Prostate gland (tissue), 2 donors: ENCODE results near the gene FMC1. TPM values are rescaled to one million over a fixed set of nuclear protein-coding genes. Genes with fewer than 3 reads are reported as not detected.
"Not testable (repeated sequence)": the region's sequence is repeated elsewhere in the genome, so short reads cannot be mapped to it uniquely, and the experiment has no call there.

Source experiments
- DNase-seq: peaks from one replicate; pipeline ENCODE4 v3.0.0-alpha.2; 2019; ENCODE audit warnings: low spot score
- H3K27ac ChIP-seq, 2 donors: fragments of 200-600 bp; sonication (generic); 2 replicates each; pipeline ENCODE4 v1.5.1; 2017 to 2019
- H3K27me3 ChIP-seq: fragments of 200-600 bp; sonication (generic); replicated peaks from 2 replicates; pipeline ENCODE4 v1.5.1; 2019; ENCODE audit not compliant: insufficient read depth
- H3K36me3 ChIP-seq, 2 donors: fragments of 200-600 bp; sonication (generic); 1 replicate in 1 of 2; 2 replicates in 1 of 2; pipeline versions ENCODE4 v1.5.1 to v1.8.1; 2017 to 2019
- H3K4me1 ChIP-seq: fragments of 200-600 bp; sonication (generic); replicated peaks from 2 replicates; pipeline ENCODE4 v1.5.1; 2019
- H3K4me3 ChIP-seq, 2 donors: fragments of 200-600 bp; sonication (generic); 2 replicates each; pipeline ENCODE4 v1.5.1; 2017 to 2019
- H3K9me3 ChIP-seq: fragments of 200-600 bp; sonication (generic); 2 replicates; pipeline ENCODE4 v1.5.1; 2017
- POLR2A ChIP-seq: fragments of 450-650 bp; IDR thresholded peaks from one replicate; pipeline ENCODE4 v1.6.1; 2016; ENCODE audit warnings: antibody characterized with exemption, mild to moderate bottlenecking
- POLR2AphosphoS5 ChIP-seq: sonication (generic); formaldehyde crosslinking; IDR thresholded peaks from one replicate; pipeline ENCODE4 v1.6.1; 2017; ENCODE audit warnings: antibody characterized with exemption
- WGBS: methylation state at CpG from one replicate; pipeline ENCODE4 v1.1.5; 2018; 5-methylcytosine and 5-hydroxymethylcytosine counted together
- intact Hi-C: fragments of 100-400 bp; cut with DNase I; formaldehyde crosslinking; loops from one replicate; pipeline ENCODE4 v1.14.2; 2022
- total RNA-seq, 2 donors: library from RNA; depleted of rRNA; stranded (reverse); fragments of >200 nt; gene quantifications; one replicate each; pipeline ENCODE4 v1.1.0, GENCODE V29; 2016
- TF ChIP-seq, protein P1 (sequence below), 4 experiments: fragments of 200-600 bp in 2 of 4; fragments of 450-650 bp in 2 of 4; sonication (generic) in 2 of 4; IDR thresholded peaks; 1 replicate in 3 of 4; 2 replicates in 1 of 4; pipeline ENCODE4 v1.5.1; 2016 to 2019; ENCODE audit warnings: antibody characterized with exemption in 4 of 4, mild to moderate bottlenecking in 2 of 4, moderate library complexity in 2 of 4

FMC1 gene
- total RNA-seq, 2 donors from 2014 or later, result 17.8 to 29.6 TPM

GRCh38 chr7:139330333-139331030, 10.7 kb upstream of the FMC1 start:
- Histone ChIP-seq H3K36me3 (no peaks in the 10 kb centered on the region), H3K9me3 (no peaks in the 10 kb centered on the region), H3K4me1 (no peaks in the 10 kb centered on the region), H3K4me3 (no peak overlapping the region), H3K27ac (no peak overlapping the region), H3K27me3 (no peaks in the 10 kb centered on the region)
- TF ChIP-seq POLR2AphosphoS5 (no peak), POLR2A (no peak)
- TF ChIP-seq, protein P1, sequence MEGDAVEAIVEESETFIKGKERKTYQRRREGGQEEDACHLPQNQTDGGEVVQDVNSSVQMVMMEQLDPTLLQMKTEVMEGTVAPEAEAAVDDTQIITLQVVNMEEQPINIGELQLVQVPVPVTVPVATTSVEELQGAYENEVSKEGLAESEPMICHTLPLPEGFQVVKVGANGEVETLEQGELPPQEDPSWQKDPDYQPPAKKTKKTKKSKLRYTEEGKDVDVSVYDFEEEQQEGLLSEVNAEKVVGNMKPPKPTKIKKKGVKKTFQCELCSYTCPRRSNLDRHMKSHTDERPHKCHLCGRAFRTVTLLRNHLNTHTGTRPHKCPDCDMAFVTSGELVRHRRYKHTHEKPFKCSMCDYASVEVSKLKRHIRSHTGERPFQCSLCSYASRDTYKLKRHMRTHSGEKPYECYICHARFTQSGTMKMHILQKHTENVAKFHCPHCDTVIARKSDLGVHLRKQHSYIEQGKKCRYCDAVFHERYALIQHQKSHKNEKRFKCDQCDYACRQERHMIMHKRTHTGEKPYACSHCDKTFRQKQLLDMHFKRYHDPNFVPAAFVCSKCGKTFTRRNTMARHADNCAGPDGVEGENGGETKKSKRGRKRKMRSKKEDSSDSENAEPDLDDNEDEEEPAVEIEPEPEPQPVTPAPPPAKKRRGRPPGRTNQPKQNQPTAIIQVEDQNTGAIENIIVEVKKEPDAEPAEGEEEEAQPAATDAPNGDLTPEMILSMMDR (IDR thresholded peaks at IDR 0.05), result no peak
- 83% methylated on average over 3 of the region's 3 CpGs for WGBS
- intact Hi-C loops, result no loop called here
- DNase-seq, result no peak

DNA sequence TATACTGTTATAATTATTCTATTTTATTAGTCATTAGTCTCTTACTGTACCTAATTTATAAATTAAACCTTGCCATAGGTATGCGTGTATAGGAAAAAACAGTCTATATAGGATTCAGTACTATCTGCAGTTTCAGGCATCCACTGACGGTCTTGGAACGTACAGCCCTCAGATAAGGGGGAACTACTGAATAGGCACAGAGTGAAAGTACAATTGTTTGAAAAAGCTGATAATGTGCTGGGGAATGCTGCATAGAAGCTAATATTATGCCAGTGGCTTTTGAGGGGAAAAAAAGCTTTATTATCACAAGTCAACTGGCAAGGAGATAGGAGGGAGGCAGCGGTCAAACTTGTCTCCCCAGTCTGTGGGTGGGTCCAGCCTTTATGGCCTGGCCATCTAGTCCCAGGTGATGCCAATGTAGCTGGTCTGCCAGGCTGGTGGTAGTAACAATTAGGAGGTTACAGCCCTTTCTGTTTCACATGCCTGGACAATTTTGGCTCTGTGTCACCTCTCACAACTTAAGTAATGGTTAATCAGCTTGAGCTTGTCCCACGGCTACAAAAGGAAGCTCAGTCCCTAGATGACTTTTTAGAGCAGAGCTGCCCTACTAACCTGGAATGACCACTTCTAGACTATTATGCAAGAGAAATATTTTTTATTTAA, 8.3 kb upstream of the FMC1 start:
- TF ChIP-seq POLR2AphosphoS5 (peak; percentile 28), POLR2A (no peak)
- WGBS, result 46% methylated on average over 5 of the region's 5 CpGs
- Histone ChIP-seq H3K9me3 (no peaks in the 10 kb centered on the region), H3K27ac (no peak overlapping the region), H3K36me3 (no peaks in the 10 kb centered on the region), H3K4me1 (no peaks in the 10 kb centered on the region), H3K4me3 (no peak overlapping the region), H3K27me3 (no peaks in the 10 kb centered on the region)
- intact Hi-C loops, result no loop called here
- DNase-seq, result peak; percentile 21

GRCh38 chr7:139333443-139333842, 7.7 kb upstream of the FMC1 start:
- H3K27ac ChIP-seq, H3K4me1 ChIP-seq, DNase-seq, H3K36me3 ChIP-seq, H3K27me3 ChIP-seq, intact Hi-C loops, H3K9me3 ChIP-seq, H3K4me3 ChIP-seq: not testable (repeated sequence)
- WGBS, result 97% methylated on average over 13 of the region's 13 CpGs

DNA sequence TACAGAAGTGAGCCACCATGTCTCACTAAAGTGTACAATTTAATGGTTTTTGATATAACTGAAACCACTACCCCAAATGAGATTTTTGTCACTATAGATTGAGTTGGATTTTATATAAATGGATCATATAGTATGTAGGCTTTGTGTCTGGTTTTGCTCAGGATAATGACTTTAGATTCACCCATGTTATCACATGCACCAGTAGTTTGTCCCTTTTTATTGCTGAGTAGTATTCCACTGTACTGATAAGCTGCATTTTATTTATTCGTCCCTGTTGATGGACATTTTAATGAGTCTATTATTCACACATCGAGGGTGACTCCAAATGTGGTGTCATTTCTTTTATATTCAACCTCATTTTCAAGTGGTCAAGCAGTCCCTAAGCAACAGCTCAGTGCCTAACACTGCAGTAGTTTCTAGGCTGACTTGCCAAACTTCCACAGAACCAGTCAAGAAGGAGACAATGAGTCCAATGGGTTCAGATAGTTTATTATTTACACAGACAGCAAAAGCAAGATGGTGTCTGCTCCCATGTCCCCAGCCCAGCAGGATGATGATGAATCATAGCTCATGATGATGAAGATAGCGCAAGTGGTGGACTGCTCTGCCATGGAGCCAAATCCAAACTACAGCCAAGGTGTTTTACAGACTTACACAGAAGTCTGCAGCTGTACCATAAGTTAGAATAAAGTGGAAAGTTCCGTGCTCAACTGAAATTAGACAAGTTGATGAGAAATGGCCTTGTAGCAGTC, 6.6 kb upstream of the FMC1 start:
- no peak for DNase-seq
- 94% methylated on average over 4 of the region's 4 CpGs for WGBS
- H3K27ac ChIP-seq, result no peak overlapping the region
- H3K27me3 ChIP-seq, result no peaks in the 10 kb centered on the region
- H3K4me1 ChIP-seq, result no peaks in the 10 kb centered on the region
- TF ChIP-seq POLR2A (no peak), POLR2AphosphoS5 (no peak)
- TF ChIP-seq, protein P1 (IDR thresholded peaks at IDR 0.05), result no peak
- intact Hi-C loops, result no loop called here
- H3K4me3 ChIP-seq, result no peak overlapping the region
- H3K9me3 ChIP-seq, result no peaks in the 10 kb centered on the region
- no peaks in the 10 kb centered on the region for H3K36me3 ChIP-seq

DNA sequence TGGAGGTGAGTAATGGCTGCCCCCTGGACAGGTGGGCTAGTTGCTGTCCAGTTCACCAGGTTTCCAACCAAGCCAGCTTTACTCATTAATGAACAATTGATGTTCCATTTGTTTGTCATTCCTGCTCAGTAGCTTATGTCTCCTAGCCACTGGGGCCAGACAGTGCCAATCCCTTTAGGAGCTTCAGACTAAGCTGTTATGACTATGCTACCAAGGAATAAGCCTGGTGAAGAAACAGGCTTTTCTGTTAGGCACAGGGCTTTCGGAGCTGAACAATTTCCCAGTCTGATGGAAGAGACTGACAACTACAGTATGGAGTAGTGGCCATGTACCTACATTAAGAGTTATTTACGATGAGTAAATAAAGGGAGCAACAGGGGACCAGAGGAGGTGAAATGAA, 2.1 kb upstream of the FMC1 start:
- intact Hi-C loops, result no loop called here

GRCh38 chr7:139339698-139340036, 1.5 kb upstream of the FMC1 start:
- Histone ChIP-seq H3K4me3 (peak overlapping the region; percentile 59 to 61), H3K36me3 (no peaks in the 10 kb centered on the region), H3K27me3 (no peaks in the 10 kb centered on the region), H3K4me1 (peaks cover 4% of the 10 kb centered on the region), H3K27ac (peak overlapping the region; percentile 98 to 99), H3K9me3 (no peaks in the 10 kb centered on the region)
- intact Hi-C loops, result no loop called here
- no peak for DNase-seq
- WGBS, result 81% methylated on average over 13 of the region's 13 CpGs
- TF ChIP-seq, protein P1 (IDR thresholded peaks at IDR 0.05), result no peak
- TF ChIP-seq POLR2A (no peak), POLR2AphosphoS5 (no peak)

More for the DNA sequence above, 2.1 kb upstream of the FMC1 start:
- no peak for DNase-seq
- H3K4me1 ChIP-seq, result peaks cover 4% of the 10 kb centered on the region
- no peaks in the 10 kb centered on the region for H3K9me3 ChIP-seq
- no peaks in the 10 kb centered on the region for H3K36me3 ChIP-seq
- H3K27ac ChIP-seq, result no peak overlapping the region
- no peak for TF ChIP-seq POLR2AphosphoS5
- no peak for TF ChIP-seq POLR2A
- no peak overlapping the region for H3K4me3 ChIP-seq
- WGBS, result 78% methylated on average over 2 of the region's 2 CpGs
- no peaks in the 10 kb centered on the region for H3K27me3 ChIP-seq
